ENCODE measurements around the gene ERCC6L.

The ERCC6L gene

GRCh38 chrX:72238721-72239475 is at the start of gene ERCC6L:
Gene ERCC6L (minus strand): TSS chrX:72239027. CDS start chrX:72238911, 116 bp downstream.
- no peaks in the 10 kb centered on the region for H3K27me3 ChIP-seq (ENCODE audit: control insufficient read depth in 1 of 2, insufficient read depth in 2 of 2, low read length in 2 of 2)
- peak within 1 kb of the TSS; percentile 63 to 68 for H3K4me3 ChIP-seq (ENCODE audit: low read depth in 1 of 2, low read length in 2 of 2)
- no peaks in the 10 kb centered on the region for H3K36me3 ChIP-seq (ENCODE audit: control insufficient read depth in 1 of 2, insufficient read depth in 2 of 2, low read length in 2 of 2)
- peak within 1 kb of the TSS in 1 of 2 donors; percentile 43 for H3K9ac ChIP-seq (ENCODE audit: low read depth in 1 of 2, low read length in 2 of 2)
- H3K9me3 ChIP-seq (ENCODE audit: control insufficient read depth in 1 of 2, low read length in 2 of 2) = no peaks in the 10 kb centered on the region
- H3K27ac ChIP-seq (ENCODE audit: low read depth, low read length) = no peak within 1 kb of the TSS
- peaks cover 5 to 7% of the 10 kb centered on the region in 2 donors for H3K4me1 ChIP-seq (ENCODE audit: control insufficient read depth in 1 of 2, insufficient read depth in 2 of 2, low read length in 2 of 2)

- Histone ChIP-seq H3K27ac (ENCODE audit: low read depth, low read length) (no peak overlapping the region), H3K4me3 (ENCODE audit: low read depth in 1 of 2, low read length in 2 of 2) (no peak overlapping the region), H3K4me1 (ENCODE audit: control insufficient read depth in 1 of 2, insufficient read depth in 2 of 2, low read length in 2 of 2) (no peaks in the 10 kb centered on the region), H3K9me3 (ENCODE audit: control insufficient read depth in 1 of 2, low read length in 2 of 2) (no peaks in the 10 kb centered on the region), H3K9ac (ENCODE audit: low read depth in 1 of 2, low read length in 2 of 2) (no peak overlapping the region), H3K27me3 (ENCODE audit: control insufficient read depth in 1 of 2, insufficient read depth in 2 of 2, low read length in 2 of 2) (no peaks in the 10 kb centered on the region), H3K36me3 (ENCODE audit: control insufficient read depth in 1 of 2, insufficient read depth in 2 of 2, low read length in 2 of 2) (no peaks in the 10 kb centered on the region)
Measured at GRCh38 chrX:72282302-72282701, 43.5 kb upstream of the ERCC6L start.

GRCh38 chrX:72280321-72280845 is 41.6 kb upstream of the ERCC6L start:
- H3K27me3 ChIP-seq (ENCODE audit: control insufficient read depth in 1 of 2, insufficient read depth in 2 of 2, low read length in 2 of 2) = no peaks in the 10 kb centered on the region
- H3K36me3 ChIP-seq (ENCODE audit: control insufficient read depth in 1 of 2, insufficient read depth in 2 of 2, low read length in 2 of 2) = peaks cover 0 to 6% of the 10 kb centered on the region in 2 donors
- no peaks in the 10 kb centered on the region for H3K9me3 ChIP-seq (ENCODE audit: control insufficient read depth in 1 of 2, low read length in 2 of 2)
- H3K4me3 ChIP-seq (ENCODE audit: low read depth in 1 of 2, low read length in 2 of 2) = no peak overlapping the region
- H3K9ac ChIP-seq (ENCODE audit: low read depth in 1 of 2, low read length in 2 of 2) = no peak overlapping the region
- no peak overlapping the region for H3K27ac ChIP-seq (ENCODE audit: low read depth, low read length)
- H3K4me1 ChIP-seq (ENCODE audit: control insufficient read depth in 1 of 2, insufficient read depth in 2 of 2, low read length in 2 of 2) = peaks cover 7 to 9% of the 10 kb centered on the region in 2 donors

- H3K9me3 ChIP-seq (ENCODE audit: control insufficient read depth in 1 of 2, low read length in 2 of 2) = no peaks in the 10 kb centered on the region
- H3K27me3 ChIP-seq (ENCODE audit: control insufficient read depth in 1 of 2, insufficient read depth in 2 of 2, low read length in 2 of 2) = no peaks in the 10 kb centered on the region
- peaks cover 34 to 36% of the 10 kb centered on the region in 2 donors for H3K36me3 ChIP-seq (ENCODE audit: control insufficient read depth in 1 of 2, insufficient read depth in 2 of 2, low read length in 2 of 2)
- peak overlapping the region; percentile 82 to 84 for H3K4me3 ChIP-seq (ENCODE audit: low read depth in 1 of 2, low read length in 2 of 2)
- peak overlapping the region; percentile 69 to 70 for H3K9ac ChIP-seq (ENCODE audit: low read depth in 1 of 2, low read length in 2 of 2)
- peaks cover 19 to 21% of the 10 kb centered on the region in 2 donors for H3K4me1 ChIP-seq (ENCODE audit: control insufficient read depth in 1 of 2, insufficient read depth in 2 of 2, low read length in 2 of 2)
- peak overlapping the region; percentile 62 for H3K27ac ChIP-seq (ENCODE audit: low read depth, low read length)
Measured at GRCh38 chrX:72276478-72276953, 37.7 kb upstream of the ERCC6L start.

GRCh38 chrX:72274526-72274925 is 35.7 kb upstream of the ERCC6L start:
- Histone ChIP-seq H3K4me3 (ENCODE audit: low read depth in 1 of 2, low read length in 2 of 2) (peak overlapping the region; percentile 51 to 82), H3K4me1 (ENCODE audit: control insufficient read depth in 1 of 2, insufficient read depth in 2 of 2, low read length in 2 of 2) (peaks cover 19 to 21% of the 10 kb centered on the region in 2 donors), H3K36me3 (ENCODE audit: control insufficient read depth in 1 of 2, insufficient read depth in 2 of 2, low read length in 2 of 2) (peaks cover 34 to 45% of the 10 kb centered on the region in 2 donors), H3K9me3 (ENCODE audit: control insufficient read depth in 1 of 2, low read length in 2 of 2) (no peaks in the 10 kb centered on the region), H3K27ac (ENCODE audit: low read depth, low read length) (no peak overlapping the region), H3K27me3 (ENCODE audit: control insufficient read depth in 1 of 2, insufficient read depth in 2 of 2, low read length in 2 of 2) (no peaks in the 10 kb centered on the region), H3K9ac (ENCODE audit: low read depth in 1 of 2, low read length in 2 of 2) (peak overlapping the region; percentile 32 to 33)

GRCh38 chrX:72273718-72274117 is 34.9 kb upstream of the ERCC6L start:
- H3K27ac ChIP-seq (ENCODE audit: low read depth, low read length) = no peak overlapping the region
- no peak overlapping the region for H3K9ac ChIP-seq (ENCODE audit: low read depth in 1 of 2, low read length in 2 of 2)
- H3K4me3 ChIP-seq (ENCODE audit: low read depth in 1 of 2, low read length in 2 of 2) = no peak overlapping the region
- no peaks in the 10 kb centered on the region for H3K9me3 ChIP-seq (ENCODE audit: control insufficient read depth in 1 of 2, low read length in 2 of 2)
- H3K4me1 ChIP-seq (ENCODE audit: control insufficient read depth in 1 of 2, insufficient read depth in 2 of 2, low read length in 2 of 2) = peaks cover 19 to 21% of the 10 kb centered on the region in 2 donors
- H3K36me3 ChIP-seq (ENCODE audit: control insufficient read depth in 1 of 2, insufficient read depth in 2 of 2, low read length in 2 of 2) = peaks cover 40 to 45% of the 10 kb centered on the region in 2 donors
- H3K27me3 ChIP-seq (ENCODE audit: control insufficient read depth in 1 of 2, insufficient read depth in 2 of 2, low read length in 2 of 2) = no peaks in the 10 kb centered on the region

GRCh38 chrX:72272868-72273267 is 34.0 kb upstream of the ERCC6L start:
- Histone ChIP-seq H3K9me3 (ENCODE audit: control insufficient read depth in 1 of 2, low read length in 2 of 2) (no peaks in the 10 kb centered on the region), H3K4me3 (ENCODE audit: low read depth in 1 of 2, low read length in 2 of 2) (no peak overlapping the region), H3K36me3 (ENCODE audit: control insufficient read depth in 1 of 2, insufficient read depth in 2 of 2, low read length in 2 of 2) (peaks cover 40 to 45% of the 10 kb centered on the region in 2 donors), H3K4me1 (ENCODE audit: control insufficient read depth in 1 of 2, insufficient read depth in 2 of 2, low read length in 2 of 2) (peaks cover 19 to 21% of the 10 kb centered on the region in 2 donors), H3K27me3 (ENCODE audit: control insufficient read depth in 1 of 2, insufficient read depth in 2 of 2, low read length in 2 of 2) (no peaks in the 10 kb centered on the region), H3K27ac (ENCODE audit: low read depth, low read length) (no peak overlapping the region), H3K9ac (ENCODE audit: low read depth in 1 of 2, low read length in 2 of 2) (no peak overlapping the region)

- Histone ChIP-seq H3K27me3 (ENCODE audit: control insufficient read depth in 1 of 2, insufficient read depth in 2 of 2, low read length in 2 of 2) (no peaks in the 10 kb centered on the region), H3K4me3 (ENCODE audit: low read depth in 1 of 2, low read length in 2 of 2) (no peak overlapping the region), H3K4me1 (ENCODE audit: control insufficient read depth in 1 of 2, insufficient read depth in 2 of 2, low read length in 2 of 2) (peaks cover 19 to 21% of the 10 kb centered on the region in 2 donors), H3K27ac (ENCODE audit: low read depth, low read length) (no peak overlapping the region), H3K9ac (ENCODE audit: low read depth in 1 of 2, low read length in 2 of 2) (no peak overlapping the region), H3K36me3 (ENCODE audit: control insufficient read depth in 1 of 2, insufficient read depth in 2 of 2, low read length in 2 of 2) (peaks cover 40 to 45% of the 10 kb centered on the region in 2 donors), H3K9me3 (ENCODE audit: control insufficient read depth in 1 of 2, low read length in 2 of 2) (no peaks in the 10 kb centered on the region)
Measured at GRCh38 chrX:72271812-72272211, 33.0 kb upstream of the ERCC6L start.

GRCh38 chrX:72271091-72271788 is 32.4 kb upstream of the ERCC6L start:
- Histone ChIP-seq H3K4me3 (ENCODE audit: low read depth in 1 of 2, low read length in 2 of 2) (no peak overlapping the region), H3K36me3 (ENCODE audit: control insufficient read depth in 1 of 2, insufficient read depth in 2 of 2, low read length in 2 of 2) (peaks cover 40 to 45% of the 10 kb centered on the region in 2 donors), H3K27ac (ENCODE audit: low read depth, low read length) (no peak overlapping the region), H3K9ac (ENCODE audit: low read depth in 1 of 2, low read length in 2 of 2) (no peak overlapping the region), H3K9me3 (ENCODE audit: control insufficient read depth in 1 of 2, low read length in 2 of 2) (no peaks in the 10 kb centered on the region), H3K27me3 (ENCODE audit: control insufficient read depth in 1 of 2, insufficient read depth in 2 of 2, low read length in 2 of 2) (no peaks in the 10 kb centered on the region), H3K4me1 (ENCODE audit: control insufficient read depth in 1 of 2, insufficient read depth in 2 of 2, low read length in 2 of 2) (peaks cover 19 to 21% of the 10 kb centered on the region in 2 donors)
